Small intestine (tissue), 7 donors: Measurements from ENCODE around the gene MYCBPAP. TPM values are rescaled to one million over a fixed set of nuclear protein-coding genes. Genes with fewer than 3 reads are reported as not detected.

ENCODE experiments used
- DNase-seq, 2 donors: peaks; one replicate each; pipeline versions ENCODE4 v3.0.0 to v3.0.0-alpha.2; 2013
- FAIRE-seq: peaks from 2 replicates; lab custom pipeline; 2012; peaks lifted over from hg19 to GRCh38; lab: Jason Lieb, UNC
- H3K27ac ChIP-seq, 3 donors: one replicate each; pipeline ENCODE4 v1.5.1; 2013; ENCODE audit warnings: low read length in 2 of 3, mild to moderate bottlenecking in 2 of 3, control low read depth in 1 of 3, inconsistent platforms in 1 of 3, low read depth in 1 of 3, moderate library complexity in 1 of 3
- H3K27me3 ChIP-seq, 3 donors: one replicate each; pipeline ENCODE4 v1.6.1; 2013; ENCODE audit warnings: low read length in 3 of 3, inconsistent platforms in 1 of 3; ENCODE audit not compliant: control insufficient read depth in 3 of 3, insufficient read depth in 3 of 3
- H3K36me3 ChIP-seq, 3 donors: one replicate each; pipeline ENCODE4 v1.6.1; 2013; ENCODE audit warnings: low read length in 3 of 3, inconsistent platforms in 1 of 3, low read depth in 1 of 3, mild to moderate bottlenecking in 1 of 3, moderate library complexity in 1 of 3; ENCODE audit not compliant: control insufficient read depth in 3 of 3, insufficient read depth in 2 of 3
- H3K4me1 ChIP-seq, 3 donors: one replicate each; pipeline ENCODE4 v1.6.1; 2013; ENCODE audit warnings: low read length in 2 of 3, inconsistent platforms in 1 of 3, low read depth in 1 of 3, mild to moderate bottlenecking in 1 of 3, moderate library complexity in 1 of 3; ENCODE audit not compliant: control insufficient read depth in 3 of 3, insufficient read depth in 2 of 3
- H3K4me3 ChIP-seq, 3 donors: one replicate each; pipeline ENCODE4 v1.5.1; 2013; ENCODE audit warnings: low read length in 3 of 3, control low read depth in 1 of 3, inconsistent platforms in 1 of 3, low read depth in 1 of 3, mild to moderate bottlenecking in 1 of 3, moderate library complexity in 1 of 3
- H3K9me3 ChIP-seq, 2 donors: one replicate each; pipeline ENCODE4 v1.6.1; 2013; ENCODE audit warnings: low read depth in 1 of 2, low read length in 1 of 2; ENCODE audit not compliant: control insufficient read depth in 2 of 2, insufficient read depth in 1 of 2
- WGBS, 3 donors: extraction: QIAGEN DNeasy Blood & Tissue Kit; methylation state at CpG; one replicate each; pipeline ENCODE4 v1.1.7; 2013; 5-methylcytosine and 5-hydroxymethylcytosine counted together
- polyA plus RNA-seq, 4 donors: library from polyadenylated mRNA; stranded (reverse) in 3 of 4; unstranded in 1 of 4; fragments of 200-250 nt in 3 of 4; fragments of 120-200 nt in 1 of 4; gene quantifications; one replicate each; pipeline versions ENCODE4 v1.2.1 to v1.2.3, GENCODE V29; 2013
- donor health status: healthy with polysubstance abuse.
- donor health status: control.
- donor health status: control.
- donor health status: Bipolar disorder and iron deficiency.
- donor health status: healthy.

Gene MYCBPAP
- polyA plus RNA-seq, 4 donors, result 0.13 to 1.6 (median 0.45) TPM; not detected in 1

DNA sequence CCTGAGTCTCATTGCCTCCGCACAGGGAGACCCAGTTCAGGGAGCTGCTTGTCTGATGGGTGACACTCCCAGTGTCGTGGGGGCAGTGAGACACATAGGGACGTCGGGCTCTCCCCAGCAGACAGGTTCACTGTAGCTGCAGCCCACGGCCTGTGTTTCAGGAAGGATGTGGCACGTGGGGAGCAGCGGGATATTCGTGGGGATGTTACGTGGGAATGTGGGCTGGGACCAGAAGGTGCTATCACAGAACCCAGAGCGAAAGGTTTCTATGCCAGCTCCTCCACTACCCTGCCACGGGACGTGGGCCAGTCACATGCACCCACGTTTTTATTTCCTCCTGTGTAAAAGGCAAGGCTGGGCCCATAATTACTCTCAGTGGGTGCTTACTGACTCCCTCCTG is 68.6 kb downstream of the MYCBPAP start:
- WGBS, 3 donors, result 63 to 71% (median 71%) methylated on average over 13 of the region's 13 CpGs
- FAIRE-seq, result no peak

DNA sequence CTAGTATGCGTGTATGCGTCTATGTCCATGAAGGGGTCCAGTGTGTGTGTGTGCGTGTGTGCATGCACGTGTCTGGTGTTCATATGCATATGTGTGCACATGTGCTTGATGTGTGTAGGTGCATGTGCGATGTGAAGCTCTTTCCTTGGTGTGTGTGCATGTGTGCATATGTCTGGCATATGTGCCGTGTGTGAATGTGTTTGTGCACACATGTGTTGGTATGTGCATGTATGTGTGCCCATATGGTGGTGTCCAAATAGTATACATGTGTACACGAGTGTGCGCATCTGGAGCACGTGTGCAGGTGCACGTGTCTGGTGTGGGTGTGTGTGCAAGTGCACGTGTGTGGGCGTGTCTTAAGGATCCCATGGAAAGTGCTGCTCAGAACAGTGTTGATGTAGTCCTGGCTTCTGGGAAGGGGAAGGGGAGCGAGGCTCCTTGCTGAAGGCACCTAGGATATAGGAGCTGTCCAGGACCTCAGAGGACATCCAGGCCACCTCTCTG is 69.3 kb downstream of the MYCBPAP start:
- Histone ChIP-seq H3K27me3 (peaks cover 0 to 2% (median 0%) of the 10 kb centered on the region in 3 donors), H3K36me3 (peaks cover 0 to 2% (median 0%) of the 10 kb centered on the region in 3 donors), H3K27ac (no peak overlapping the region), H3K9me3 (peaks cover 0 to 8% of the 10 kb centered on the region in 2 donors), H3K4me3 (no peak overlapping the region), H3K4me1 (no peaks in the 10 kb centered on the region)
- 65 to 85% (median 76%) methylated on average over 13 of the region's 13 CpGs for WGBS, 3 donors
- DNase-seq, result no peak
- FAIRE-seq, result no peak

More for the DNA sequence above, 68.6 kb downstream of the MYCBPAP start:
- Histone ChIP-seq H3K36me3 (peaks cover 0 to 4% (median 0%) of the 10 kb centered on the region in 3 donors), H3K4me3 (no peak overlapping the region), H3K4me1 (no peaks in the 10 kb centered on the region), H3K9me3 (peaks cover 0 to 4% of the 10 kb centered on the region in 2 donors), H3K27me3 (peaks cover 0 to 2% (median 0%) of the 10 kb centered on the region in 3 donors), H3K27ac (no peak overlapping the region)
- DNase-seq, result no peak

DNA sequence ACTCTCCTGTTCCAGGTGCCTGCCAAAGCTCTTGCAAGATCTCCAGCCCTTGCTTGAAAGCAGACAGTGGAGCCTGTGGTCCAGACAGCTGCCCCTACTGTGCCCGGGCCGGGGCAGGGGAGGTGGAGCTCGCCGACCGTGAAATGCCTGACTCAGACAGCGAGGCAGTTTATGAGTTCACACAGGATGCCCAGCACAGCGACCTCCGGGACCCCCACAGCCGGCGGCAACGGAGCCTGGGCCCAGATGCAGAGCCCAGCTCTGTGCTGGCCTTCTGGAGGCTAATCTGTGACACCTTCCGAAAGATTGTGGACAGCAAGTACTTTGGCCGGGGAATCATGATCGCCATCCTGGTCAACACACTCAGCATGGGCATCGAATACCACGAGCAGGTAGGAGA is 69.9 kb downstream of the MYCBPAP start:
- Histone ChIP-seq H3K27me3 (peaks cover 0 to 2% (median 0%) of the 10 kb centered on the region in 3 donors), H3K4me1 (no peaks in the 10 kb centered on the region), H3K9me3 (peaks cover 0 to 8% of the 10 kb centered on the region in 2 donors), H3K36me3 (peaks cover 0 to 2% (median 0%) of the 10 kb centered on the region in 3 donors), H3K4me3 (no peak overlapping the region), H3K27ac (no peak overlapping the region)
- DNase-seq, result no peak
- FAIRE-seq, result no peak
- WGBS, 3 donors, result 79 to 84% (median 80%) methylated on average over 16 of the region's 16 CpGs

DNA sequence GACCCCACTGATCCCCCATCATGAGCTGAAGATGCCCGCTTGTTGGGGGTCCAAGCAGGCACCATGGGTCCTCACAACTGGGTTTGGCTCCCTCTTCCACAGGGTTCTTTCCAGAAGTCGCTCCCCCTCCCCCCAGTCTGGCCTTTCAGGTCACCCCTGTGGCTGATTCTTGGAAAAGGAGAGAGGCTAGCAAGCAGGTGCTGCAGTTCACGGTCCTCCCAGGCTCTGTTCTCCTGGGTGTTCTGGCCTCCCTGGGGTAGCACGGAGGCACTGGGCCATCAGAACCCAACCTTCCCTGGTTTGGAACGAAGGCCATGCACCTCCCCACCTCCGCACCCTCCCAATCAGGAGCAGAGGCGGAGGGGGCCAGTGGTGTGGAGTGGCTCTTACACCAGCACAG is 71.2 kb downstream of the MYCBPAP start:
- no peaks in the 10 kb centered on the region for H3K4me1 ChIP-seq
- H3K36me3 ChIP-seq, result peaks cover 0 to 2% (median 0%) of the 10 kb centered on the region in 3 donors
- DNase-seq, result no peak
- H3K27ac ChIP-seq, result no peak overlapping the region
- no peak for FAIRE-seq
- no peak overlapping the region for H3K4me3 ChIP-seq
- 72 to 88% (median 80%) methylated on average over 7 of the region's 7 CpGs for WGBS, 3 donors
- H3K9me3 ChIP-seq, result peaks cover 0 to 8% of the 10 kb centered on the region in 2 donors
- H3K27me3 ChIP-seq, result peaks cover 0 to 5% (median 2%) of the 10 kb centered on the region in 3 donors

DNA sequence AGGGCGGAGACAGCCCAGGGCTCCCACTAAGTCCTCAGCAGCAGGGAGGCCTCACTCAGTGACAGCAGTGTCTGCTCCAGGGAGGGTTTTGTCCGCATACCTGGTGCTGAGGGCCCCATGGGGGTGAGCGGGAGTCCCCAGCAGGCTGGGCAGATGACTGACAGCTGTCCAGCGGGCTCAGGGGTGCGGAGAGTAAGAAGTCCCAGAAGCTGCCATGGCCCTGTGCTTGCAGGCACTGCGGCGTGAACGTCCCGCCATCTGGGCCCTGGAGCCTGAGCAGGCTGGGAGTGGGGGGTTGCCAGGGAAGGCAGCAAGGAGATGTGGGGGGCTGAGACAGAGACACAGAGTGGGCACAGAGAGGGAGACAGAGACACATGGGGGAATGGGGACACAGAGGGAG is 72.4 kb downstream of the MYCBPAP start:
- 91 to 96% (median 93%) methylated on average over 9 of the region's 9 CpGs for WGBS, 3 donors
- no peak for DNase-seq
- peaks cover 0 to 8% of the 10 kb centered on the region in 2 donors for H3K9me3 ChIP-seq
- H3K4me1 ChIP-seq, result no peaks in the 10 kb centered on the region
- H3K27me3 ChIP-seq, result peaks cover 0 to 9% (median 2%) of the 10 kb centered on the region in 3 donors
- H3K36me3 ChIP-seq, result peaks cover 0 to 2% (median 0%) of the 10 kb centered on the region in 3 donors
- no peak overlapping the region for H3K27ac ChIP-seq
- no peak for FAIRE-seq
- H3K4me3 ChIP-seq, result no peak overlapping the region

Other genes with a start within 250 kb of the MYCBPAP start
- gene TMEM92, start 234.0 kb upstream of the MYCBPAP start, polyA plus RNA-seq, result 10 to 100 TPM; 29.1 to 91.1 (median 46.3) TPM
- 10 to 100 TPM in 1 of 4 donors, 1 to 10 TPM in 3; 3.8 to 18.2 (median 6.7) TPM for gene XYLT2, start 162.3 kb upstream of the MYCBPAP start, polyA plus RNA-seq
- 100 to 1,000 TPM in 3 of 4 donors, 10 to 100 TPM in 1; 70.9 to 247 (median 163) TPM for gene MRPL27, start 135.3 kb upstream of the MYCBPAP start, polyA plus RNA-seq
- gene EME1, start 135.2 kb upstream of the MYCBPAP start, polyA plus RNA-seq, result 1 to 10 TPM in 2 of 4 donors, not detected in 2; 2.5 to 4.3 TPM
- gene LRRC59, start 110.9 kb upstream of the MYCBPAP start, polyA plus RNA-seq, result 100 to 1,000 TPM in 1 of 4 donors, 10 to 100 TPM in 3; 51.0 to 108 (median 64.0) TPM
- 100 to 1,000 TPM in 3 of 4 donors, 10 to 100 TPM in 1; 13.5 to 259 (median 117) TPM for gene ACSF2, start 82.2 kb upstream of the MYCBPAP start, polyA plus RNA-seq
- gene CHAD, start 39.6 kb upstream of the MYCBPAP start, polyA plus RNA-seq, result 10 to 100 TPM in 1 of 4 donors, 1 to 10 TPM in 2, under 1 TPM in 1; 0.87 to 13.4 (median 5.8) TPM
- gene RSAD1, start 29.6 kb upstream of the MYCBPAP start, polyA plus RNA-seq, result 10 to 100 TPM; 18.1 to 36.4 (median 19.5) TPM
- 10 to 100 TPM in 2 of 4 donors, 1 to 10 TPM in 2; 5.4 to 28.1 (median 11.5) TPM for gene EPN3, start 24.3 kb downstream of the MYCBPAP start, polyA plus RNA-seq
- 10 to 100 TPM in 3 of 4 donors, 1 to 10 TPM in 1; 7.0 to 67.0 (median 23.6) TPM for gene SPATA20, start 38.7 kb downstream of the MYCBPAP start, polyA plus RNA-seq
- 1 to 10 TPM in 1 of 4 donors, under 1 TPM in 1, not detected in 2; 0.03 to 1.7 TPM for gene CACNA1G, start 52.3 kb downstream of the MYCBPAP start, polyA plus RNA-seq
- 100 to 1,000 TPM in 1 of 4 donors, 10 to 100 TPM in 3; 36.7 to 131 (median 81.9) TPM for gene ABCC3, start 126.4 kb downstream of the MYCBPAP start, polyA plus RNA-seq
- 10 to 100 TPM in 2 of 4 donors, 1 to 10 TPM in 2; 5.7 to 23.8 (median 9.6) TPM for gene ANKRD40, start 199.5 kb downstream of the MYCBPAP start, polyA plus RNA-seq
- 100 to 1,000 TPM in 3 of 4 donors, 10 to 100 TPM in 1; 57.4 to 466 (median 313) TPM for gene LUC7L3, start 211.2 kb downstream of the MYCBPAP start, polyA plus RNA-seq